Measurements from ENCODE around the gene CPNE5. TPM values are rescaled to one million over a fixed set of nuclear protein-coding genes. Genes with fewer than 3 reads are reported as not detected.

The CPNE5 gene
- total RNA-seq, 4 donors from 2014 or later: 1.1 to 4.6 (median 2.9) TPM

DNA sequence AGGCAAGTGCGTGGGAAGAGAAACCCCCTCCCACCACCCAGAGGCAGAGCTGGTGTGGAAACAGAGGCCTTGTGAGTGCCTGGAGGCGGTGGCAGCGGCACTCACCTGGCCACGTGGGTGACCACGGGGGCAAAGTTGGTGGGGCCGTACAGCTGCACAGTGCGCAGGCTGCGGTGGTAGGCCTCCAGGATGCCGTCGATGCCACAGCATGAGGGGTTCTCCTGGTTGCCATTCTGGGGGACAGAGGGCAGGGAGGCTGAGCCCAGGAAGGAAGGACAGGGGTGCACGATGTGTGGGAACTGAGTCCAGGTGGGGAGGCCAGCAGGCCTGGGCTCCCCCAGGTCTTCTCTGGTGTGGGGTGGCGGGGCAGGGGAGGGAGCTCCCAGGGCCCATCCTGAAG, 94.0 kb downstream of the CPNE5 start:
- intact Hi-C loops (cut with DNase I): no loop called here
- Histone ChIP-seq H3K4me3 (replicated peaks in 1 of 3) (no peak overlapping the region), H3K9me3 (no peaks in the 10 kb centered on the region), H3K27ac (no peak overlapping the region), H3K36me3 (no peaks in the 10 kb centered on the region), H3K4me1 (no peaks in the 10 kb centered on the region), H3K27me3 (no peaks in the 10 kb centered on the region)
- TF ChIP-seq CTCF (IDR thresholded peaks at IDR 0.05): no peak
- TF ChIP-seq POLR2A (IDR thresholded peaks at IDR 0.05): no peak
- DNase-seq: no peak
- WGBS, 2 donors: 93 to 96% methylated on average over 3 to 12 of the region's 12 CpGs

GRCh38 chr6:36744304-36744673, 95.0 kb downstream of the CPNE5 start:
- Histone ChIP-seq H3K27me3 (no peaks in the 10 kb centered on the region), H3K9me3 (no peaks in the 10 kb centered on the region), H3K4me1 (no peaks in the 10 kb centered on the region), H3K36me3 (no peaks in the 10 kb centered on the region), H3K27ac (no peak overlapping the region), H3K4me3 (replicated peaks in 1 of 3) (no peak overlapping the region)
- WGBS, 2 donors: 68 to 75% methylated on average over 2 of the region's 2 CpGs
- intact Hi-C loops (cut with DNase I): no loop called here
- TF ChIP-seq CTCF (IDR thresholded peaks at IDR 0.05): no peak
- no peak for TF ChIP-seq POLR2A (IDR thresholded peaks at IDR 0.05)
- DNase-seq: no peak

DNA sequence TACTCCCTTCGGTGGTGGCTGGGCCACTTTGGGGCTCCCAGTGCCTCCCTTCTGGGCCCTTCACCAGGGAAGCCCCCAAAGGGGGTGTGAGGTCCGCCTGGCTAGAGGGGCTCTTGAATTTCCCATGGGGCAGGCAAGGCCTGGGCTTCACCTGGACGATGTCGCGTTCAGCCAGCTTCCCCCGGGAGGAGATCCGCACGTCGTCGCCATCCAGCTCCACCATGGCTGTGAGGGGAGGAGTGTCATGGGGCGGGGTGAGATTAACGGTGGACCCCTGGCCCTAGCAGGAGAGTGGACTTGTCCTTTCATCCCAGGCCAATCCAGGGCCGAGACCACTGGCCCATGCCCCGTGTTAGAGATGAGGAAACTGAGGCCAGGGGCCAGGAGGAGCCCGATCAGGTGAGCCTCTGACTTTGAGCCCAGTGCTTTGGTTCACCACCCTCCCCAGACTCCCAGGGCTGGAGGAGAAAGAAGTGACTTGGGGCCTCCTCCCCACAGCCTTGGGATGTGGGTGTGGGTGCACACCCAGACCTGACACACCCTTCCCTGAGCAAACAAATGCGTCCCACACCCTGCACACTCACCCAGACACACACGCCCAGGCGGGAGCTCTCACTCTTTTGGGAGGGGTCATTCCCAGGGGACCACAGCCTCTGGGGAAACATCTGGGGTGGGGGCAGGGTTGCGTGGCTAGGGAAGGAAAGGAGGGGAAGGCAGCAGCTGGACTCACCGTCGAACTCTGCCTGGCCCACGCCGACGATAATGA, 95.5 kb downstream of the CPNE5 start:
- no peaks in the 10 kb centered on the region for H3K27me3 ChIP-seq
- no peak overlapping the region for H3K27ac ChIP-seq
- 85 to 89% methylated on average over 20 to 21 of the region's 24 CpGs for WGBS, 2 donors
- no peak overlapping the region for H3K4me3 ChIP-seq (replicated peaks in 1 of 3)
- intact Hi-C loops (cut with DNase I): no loop called here
- H3K36me3 ChIP-seq: no peaks in the 10 kb centered on the region
- no peak for DNase-seq
- no peaks in the 10 kb centered on the region for H3K9me3 ChIP-seq
- H3K4me1 ChIP-seq: no peaks in the 10 kb centered on the region
- no peak for TF ChIP-seq POLR2A (IDR thresholded peaks at IDR 0.05)
- TF ChIP-seq CTCF (IDR thresholded peaks at IDR 0.05): no peak

DNA sequence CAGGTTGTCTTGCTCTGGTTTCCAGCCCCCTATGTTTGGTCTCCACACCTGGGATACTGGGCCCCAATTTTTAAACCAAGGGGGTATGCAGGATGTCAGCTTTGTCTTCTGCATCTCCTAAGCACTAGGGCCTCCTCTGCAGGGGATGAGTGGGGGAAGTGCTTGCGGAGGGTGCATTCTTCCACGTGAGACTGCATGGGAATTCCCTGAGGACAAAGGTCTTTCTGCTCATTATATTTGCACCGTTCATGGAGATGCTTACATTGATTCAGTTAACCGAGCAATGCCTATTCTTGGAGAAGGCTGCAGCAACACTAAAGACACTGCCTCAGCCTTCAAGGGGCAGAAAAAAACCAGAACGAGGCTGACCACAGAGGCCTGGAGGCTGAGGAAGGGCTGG, 96.2 kb downstream of the CPNE5 start:
- DNase-seq: no peak
- H3K27me3 ChIP-seq: no peaks in the 10 kb centered on the region
- no peak overlapping the region for H3K4me3 ChIP-seq (replicated peaks in 1 of 3)
- H3K36me3 ChIP-seq: no peaks in the 10 kb centered on the region
- no peaks in the 10 kb centered on the region for H3K4me1 ChIP-seq
- TF ChIP-seq POLR2A (IDR thresholded peaks at IDR 0.05) (no peak), CTCF (IDR thresholded peaks at IDR 0.05) (no peak)
- H3K9me3 ChIP-seq: no peaks in the 10 kb centered on the region
- intact Hi-C loops (cut with DNase I): no loop called here
- WGBS, 2 donors: 67 to 81% methylated on average over 5 of the region's 5 CpGs
- no peak overlapping the region for H3K27ac ChIP-seq

GRCh38 chr6:36742146-36742545, 97.1 kb downstream of the CPNE5 start:
- TF ChIP-seq CTCF (IDR thresholded peaks at IDR 0.05): no peak
- TF ChIP-seq POLR2A (IDR thresholded peaks at IDR 0.05): no peak
- Histone ChIP-seq H3K9me3 (no peaks in the 10 kb centered on the region), H3K4me1 (no peaks in the 10 kb centered on the region), H3K4me3 (replicated peaks in 1 of 3) (no peak overlapping the region), H3K27ac (no peak overlapping the region), H3K36me3 (no peaks in the 10 kb centered on the region), H3K27me3 (no peaks in the 10 kb centered on the region)
- intact Hi-C loops (cut with DNase I): no loop called here
- WGBS, 2 donors: 95 to 96% methylated on average over 8 to 16 of the region's 19 CpGs
- DNase-seq: no peak

Measured in thyroid gland (tissue), 4 donors.